Measurements from ENCODE around the gene BTRC.
"Not testable (repeated sequence)": the region's sequence is repeated elsewhere in the genome, so short reads cannot be mapped to it uniquely, and the experiment has no call there.

The BTRC gene

GRCh38 chr10:101360841-101361240 lies 6.9 kb downstream of the BTRC start:
- H3K27ac Mint-ChIP-seq; DNase-seq (ENCODE audit: low spot score in 2 of 2): not testable (repeated sequence)

GRCh38 chr10:101363850-101364400 lies 10.0 kb downstream of the BTRC start:
- no peak for ATAC-seq
- H3K36me3 Mint-ChIP-seq = peaks cover 6% of the 10 kb centered on the region

More at GRCh38 chr10:101360841-101361240, 6.9 kb downstream of the BTRC start:
- peaks cover 19% of the 10 kb centered on the region for H3K4me1 Mint-ChIP-seq
- not testable (repeated sequence) for ATAC-seq, H3K4me3 Mint-ChIP-seq, H3K9me3 Mint-ChIP-seq
- peaks cover 13% of the 10 kb centered on the region for H3K36me3 Mint-ChIP-seq

DNA sequence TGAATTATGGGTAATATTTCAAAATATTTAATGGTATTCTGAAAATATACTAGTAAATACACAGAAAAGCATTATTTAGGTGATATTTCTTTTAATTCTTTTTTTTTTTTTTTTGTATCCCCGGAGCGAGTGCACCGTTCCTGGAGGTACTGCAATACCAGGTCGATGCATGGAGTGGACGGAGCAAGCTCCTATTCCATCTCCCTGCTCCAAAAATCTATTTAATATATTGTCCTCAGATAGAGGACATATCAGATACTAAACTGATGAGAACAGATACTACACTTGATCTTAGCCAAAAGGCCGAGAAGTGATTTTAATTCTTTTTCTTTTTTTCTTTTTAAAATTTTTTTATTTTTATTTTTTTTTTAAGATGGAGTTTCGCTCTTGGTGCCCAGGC lies 10.8 kb downstream of the BTRC start:
- DNase-seq (ENCODE audit: low spot score in 2 of 2) = no peak
- peaks cover 12% of the 10 kb centered on the region for H3K36me3 Mint-ChIP-seq
- H3K4me3 Mint-ChIP-seq = no peak overlapping the region
- ATAC-seq = no peak
- H3K9me3 Mint-ChIP-seq = no peaks in the 10 kb centered on the region
- H3K4me1 Mint-ChIP-seq = peaks cover 30% of the 10 kb centered on the region
- no peak overlapping the region for H3K27ac Mint-ChIP-seq

More at GRCh38 chr10:101363850-101364400, 10.0 kb downstream of the BTRC start:
- DNase-seq (ENCODE audit: low spot score in 2 of 2) = no peak
- Mint-ChIP-seq H3K27ac (no peak overlapping the region), H3K4me3 (no peak overlapping the region), H3K9me3 (no peaks in the 10 kb centered on the region), H3K4me1 (peaks cover 22% of the 10 kb centered on the region)

DNA sequence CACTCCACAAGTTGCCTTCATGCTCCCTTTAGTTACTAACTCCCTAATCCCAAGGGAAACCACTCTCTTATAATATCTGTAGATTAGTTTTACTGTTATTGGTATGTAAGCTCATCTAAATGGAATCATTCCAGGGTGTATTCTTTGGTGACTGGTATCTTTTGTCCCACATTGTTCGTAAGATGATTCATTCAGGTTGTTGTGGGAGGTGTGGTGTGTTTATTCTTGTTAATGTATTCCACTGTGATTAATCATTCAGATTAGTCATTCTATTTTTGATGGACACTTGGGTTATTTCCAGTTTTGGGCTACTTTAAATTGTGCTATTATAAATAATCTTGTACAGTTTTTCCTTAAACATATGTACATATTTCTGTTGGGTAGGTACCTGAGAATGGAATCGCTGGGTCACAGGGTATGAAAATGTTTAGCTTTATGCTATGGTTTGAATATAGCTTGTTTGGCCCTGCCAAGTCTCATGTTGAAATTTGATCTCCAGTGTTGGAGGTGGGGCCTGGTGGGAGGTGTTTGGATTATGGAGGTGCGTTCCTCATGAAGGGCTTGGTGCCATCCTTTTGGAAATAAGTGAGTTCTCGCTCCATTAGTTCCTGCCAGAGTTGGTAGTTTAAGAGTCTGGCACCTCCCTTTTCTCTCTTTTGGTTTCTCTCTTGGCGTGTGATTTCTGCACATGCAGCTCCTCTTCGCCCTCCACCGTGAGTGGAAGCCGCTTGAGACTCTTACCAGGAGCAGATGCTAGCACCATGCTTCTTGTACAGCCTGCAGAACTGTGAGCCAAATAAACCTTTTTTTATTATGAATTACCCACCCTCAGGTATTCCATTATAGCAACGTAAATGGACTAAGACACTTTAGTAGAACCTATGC lies 13.8 kb downstream of the BTRC start:
- ATAC-seq (peak; percentile 98), DNase-seq (ENCODE audit: low spot score in 2 of 2) (no peak)
- Mint-ChIP-seq H3K27ac (peak overlapping the region; percentile 80), H3K36me3 (peaks cover 16% of the 10 kb centered on the region), H3K9me3 (no peaks in the 10 kb centered on the region), H3K4me3 (peak overlapping the region; percentile 27), H3K4me1 (peaks cover 29% of the 10 kb centered on the region)

DNA sequence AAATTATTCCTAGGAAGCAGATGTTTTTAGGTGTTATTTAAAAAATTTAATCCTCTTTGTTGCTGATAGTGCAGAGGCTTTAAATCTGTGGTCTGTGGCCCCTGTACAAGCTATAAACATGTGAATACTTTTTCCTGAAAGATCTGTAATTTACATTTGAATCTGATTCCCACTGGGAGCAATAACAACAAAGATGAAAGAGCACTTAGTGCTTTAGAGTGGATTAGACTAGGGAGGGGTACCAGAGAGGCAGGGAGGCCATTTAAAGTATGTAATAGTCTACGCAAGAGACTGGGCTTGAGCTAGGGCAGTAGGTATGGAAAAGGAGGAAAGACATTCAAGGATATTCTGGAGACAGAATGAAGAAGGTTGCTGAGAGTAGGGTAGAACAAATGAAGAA lies 19.1 kb downstream of the BTRC start:
- peaks cover 16% of the 10 kb centered on the region for H3K36me3 Mint-ChIP-seq
- no peak for DNase-seq (ENCODE audit: low spot score in 2 of 2)
- peaks cover 27% of the 10 kb centered on the region for H3K4me1 Mint-ChIP-seq
- ATAC-seq = no peak
- H3K9me3 Mint-ChIP-seq = no peaks in the 10 kb centered on the region
- no peak overlapping the region for H3K27ac Mint-ChIP-seq
- H3K4me3 Mint-ChIP-seq = no peak overlapping the region

GRCh38 chr10:101373993-101374392 lies 20.0 kb downstream of the BTRC start:
- Mint-ChIP-seq H3K36me3 (peaks cover 16% of the 10 kb centered on the region), H3K4me1 (peaks cover 26% of the 10 kb centered on the region)
- H3K4me3 Mint-ChIP-seq; H3K27ac Mint-ChIP-seq; DNase-seq (ENCODE audit: low spot score in 2 of 2); H3K9me3 Mint-ChIP-seq; ATAC-seq: not testable (repeated sequence)

GRCh38 chr10:101375076-101375475 lies 21.1 kb downstream of the BTRC start:
- Mint-ChIP-seq H3K9me3 (no peaks in the 10 kb centered on the region), H3K27ac (no peak overlapping the region), H3K4me1 (peaks cover 15% of the 10 kb centered on the region), H3K36me3 (peaks cover 11% of the 10 kb centered on the region), H3K4me3 (no peak overlapping the region)
- DNase-seq (ENCODE audit: low spot score in 2 of 2) (no peak), ATAC-seq (no peak)

GRCh38 chr10:101379663-101380352 lies 25.8 kb downstream of the BTRC start:
- no peaks in the 10 kb centered on the region for H3K9me3 Mint-ChIP-seq
- DNase-seq (ENCODE audit: low spot score in 2 of 2) (no peak), ATAC-seq (no peak)
- H3K4me3 Mint-ChIP-seq = no peak overlapping the region
- no peak overlapping the region for H3K27ac Mint-ChIP-seq
- no peaks in the 10 kb centered on the region for H3K36me3 Mint-ChIP-seq
- H3K4me1 Mint-ChIP-seq = peaks cover 17% of the 10 kb centered on the region

GRCh38 chr10:101380353-101381017 lies 26.5 kb downstream of the BTRC start:
- H3K9me3 Mint-ChIP-seq = no peaks in the 10 kb centered on the region
- DNase-seq (ENCODE audit: low spot score in 2 of 2) (no peak), ATAC-seq (peak; percentile 93)
- no peaks in the 10 kb centered on the region for H3K36me3 Mint-ChIP-seq
- no peak overlapping the region for H3K27ac Mint-ChIP-seq
- H3K4me1 Mint-ChIP-seq = peaks cover 11% of the 10 kb centered on the region
- H3K4me3 Mint-ChIP-seq = no peak overlapping the region

DNA sequence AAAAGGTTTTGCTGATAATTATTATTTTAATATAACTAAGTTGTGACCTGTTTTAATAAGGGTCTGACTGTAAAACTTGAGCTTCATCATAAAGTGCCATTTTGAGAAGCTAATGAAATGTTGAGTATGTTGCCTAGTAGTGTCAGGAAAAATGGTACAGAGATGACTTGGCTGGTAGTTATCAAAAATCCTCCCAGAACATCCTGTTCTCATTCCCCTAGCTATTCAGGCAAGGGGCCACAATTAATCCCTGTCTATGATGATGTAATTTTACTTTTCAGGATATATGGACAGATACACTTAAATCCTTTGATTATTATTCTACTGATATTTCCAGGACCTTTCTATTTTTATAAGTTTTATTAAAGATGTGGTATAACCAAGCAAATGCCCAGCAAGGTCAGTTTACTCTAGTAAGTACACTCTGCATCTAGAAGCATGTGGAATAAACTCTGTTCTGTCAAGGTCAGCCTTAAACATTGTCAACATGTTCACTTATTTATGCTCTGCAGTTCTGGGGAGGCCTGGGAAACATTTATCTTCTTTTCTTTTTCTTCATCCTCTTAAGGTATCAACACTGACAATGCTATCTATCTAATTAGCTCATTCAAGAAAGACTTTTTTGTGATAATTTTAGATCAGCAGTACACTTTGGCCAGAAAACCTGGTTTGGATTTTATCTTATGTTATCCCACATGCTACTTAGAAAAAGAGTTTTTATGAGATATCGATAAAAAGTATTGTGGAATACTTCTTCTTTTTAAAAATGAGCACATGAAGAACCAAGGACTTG lies 32.1 kb downstream of the BTRC start:
- DNase-seq (ENCODE audit: low spot score in 2 of 2) = no peak
- Mint-ChIP-seq H3K9me3 (no peaks in the 10 kb centered on the region), H3K36me3 (no peaks in the 10 kb centered on the region), H3K4me1 (no peaks in the 10 kb centered on the region), H3K27ac (no peak overlapping the region), H3K4me3 (no peak overlapping the region)
- ATAC-seq = no peak

- H3K4me1 Mint-ChIP-seq = no peaks in the 10 kb centered on the region
- H3K4me3 Mint-ChIP-seq = no peak overlapping the region
- H3K9me3 Mint-ChIP-seq = no peaks in the 10 kb centered on the region
- no peaks in the 10 kb centered on the region for H3K36me3 Mint-ChIP-seq
- ATAC-seq = no peak
- no peak for DNase-seq (ENCODE audit: low spot score in 2 of 2)
- no peak overlapping the region for H3K27ac Mint-ChIP-seq
These were observed 32.8 kb downstream of the BTRC start for GRCh38 chr10:101386659-101387259.

- no peak overlapping the region for H3K4me3 Mint-ChIP-seq
- ATAC-seq = no peak
- H3K4me1 Mint-ChIP-seq = peaks cover 9% of the 10 kb centered on the region
- DNase-seq (ENCODE audit: low spot score in 2 of 2) = no peak
- no peaks in the 10 kb centered on the region for H3K36me3 Mint-ChIP-seq
- H3K9me3 Mint-ChIP-seq = no peaks in the 10 kb centered on the region
- no peak overlapping the region for H3K27ac Mint-ChIP-seq
These were observed 34.8 kb downstream of the BTRC start for GRCh38 chr10:101388676-101389276.

DNA sequence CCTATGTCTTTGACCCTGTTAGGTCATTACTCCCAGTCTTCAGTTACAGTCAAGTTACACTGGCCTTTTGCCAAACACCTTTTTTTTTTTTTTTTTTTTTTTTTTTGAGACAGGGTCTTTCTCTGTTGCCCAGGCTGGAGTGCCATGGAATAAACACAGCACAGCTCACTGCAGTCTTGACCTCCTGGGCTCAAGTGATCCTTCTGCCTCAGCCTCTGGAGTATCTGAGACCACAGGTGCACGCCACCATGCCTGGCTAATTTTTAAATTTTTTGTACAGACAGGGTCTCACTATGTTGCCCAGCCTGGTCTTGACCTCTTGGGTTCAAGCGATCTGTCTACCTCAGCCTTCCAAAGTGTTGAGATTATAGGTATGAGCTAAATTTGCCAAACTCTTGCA lies 35.6 kb downstream of the BTRC start:
- H3K4me3 Mint-ChIP-seq; H3K27ac Mint-ChIP-seq; ATAC-seq; H3K36me3 Mint-ChIP-seq; DNase-seq (ENCODE audit: low spot score in 2 of 2); H3K9me3 Mint-ChIP-seq: not testable (repeated sequence)
- H3K4me1 Mint-ChIP-seq = peaks cover 11% of the 10 kb centered on the region

GRCh38 chr10:101389986-101390531 lies 36.1 kb downstream of the BTRC start:
- DNase-seq (ENCODE audit: low spot score in 2 of 2) = no peak
- no peak overlapping the region for H3K4me3 Mint-ChIP-seq
- H3K9me3 Mint-ChIP-seq = no peaks in the 10 kb centered on the region
- H3K4me1 Mint-ChIP-seq = peaks cover 16% of the 10 kb centered on the region
- ATAC-seq = no peak
- no peaks in the 10 kb centered on the region for H3K36me3 Mint-ChIP-seq
- H3K27ac Mint-ChIP-seq = no peak overlapping the region
